Testis (tissue), 2 donors: ENCODE results near the gene ZACN.

Experiments
- CTCF ChIP-seq, 3 experiments: fragments of 450-650 bp in 2 of 3; fragments of 200-600 bp in 1 of 3; sonication (generic) in 1 of 3; IDR thresholded peaks; one replicate each; pipeline ENCODE4 v1.5.1; 2016 to 2019; ENCODE audit warnings: antibody characterized with exemption in 3 of 3, mild to moderate bottlenecking in 2 of 3, moderate library complexity in 1 of 3
- POLR2A ChIP-seq: fragments of 450-650 bp; IDR thresholded peaks from one replicate; pipeline ENCODE4 v1.6.1; 2017; ENCODE audit warnings: antibody characterized with exemption, mild to moderate bottlenecking, moderate library complexity

- TF ChIP-seq CTCF (IDR thresholded peaks at IDR 0.05) (no peak), POLR2A (no peak)
Measured at GRCh38 chr17:76081295-76082210, 2.6 kb downstream of the ZACN start.
